ENCODE data around the gene TMBIM1. TPM values are rescaled to one million over a fixed set of nuclear protein-coding genes. Genes with fewer than 3 reads are reported as not detected.

Gene TMBIM1
- total and polyA plus RNA-seq, 9 of the 15 experiments (the other 6 are each of a cell fraction or from before 2014, with no cell fraction given), result 14.2 to 105 (median 47.0) TPM

DNA sequence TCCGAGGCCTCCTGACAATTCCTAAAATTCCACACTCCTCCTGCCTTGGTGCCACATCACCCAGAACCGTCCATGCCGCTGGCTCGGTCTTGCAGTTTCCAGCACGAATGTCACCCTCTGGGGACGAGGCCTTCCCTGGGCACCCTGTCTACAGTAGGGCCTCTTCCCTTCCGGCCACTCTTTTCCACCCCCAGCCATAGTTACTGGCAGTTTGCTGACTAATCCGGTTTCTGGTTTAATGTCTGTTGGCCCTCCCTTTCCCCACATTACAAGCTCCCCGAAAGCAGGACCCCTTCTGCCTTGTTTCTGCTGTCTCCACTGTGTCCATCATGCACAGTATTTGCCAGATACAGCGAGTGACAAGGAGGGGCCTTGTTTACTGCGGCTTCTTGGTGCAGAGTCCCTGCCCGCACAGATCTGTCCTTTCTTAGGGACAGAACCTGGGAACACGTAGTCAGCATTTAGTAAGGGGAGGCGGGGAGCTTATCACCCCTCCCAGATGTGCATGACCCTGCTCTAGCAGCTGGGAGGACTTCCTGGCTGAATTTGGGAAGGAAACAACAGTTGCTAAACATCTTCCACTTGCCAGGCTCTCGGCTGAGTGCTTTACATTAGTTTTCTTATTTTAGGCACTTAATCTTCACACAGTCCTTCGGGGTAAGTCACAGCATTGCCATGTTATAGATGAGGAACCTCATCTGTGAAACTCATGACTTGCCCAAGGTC lies 40.8 kb upstream of the TMBIM1 start (continued):
- TF ChIP-seq, protein P1, sequence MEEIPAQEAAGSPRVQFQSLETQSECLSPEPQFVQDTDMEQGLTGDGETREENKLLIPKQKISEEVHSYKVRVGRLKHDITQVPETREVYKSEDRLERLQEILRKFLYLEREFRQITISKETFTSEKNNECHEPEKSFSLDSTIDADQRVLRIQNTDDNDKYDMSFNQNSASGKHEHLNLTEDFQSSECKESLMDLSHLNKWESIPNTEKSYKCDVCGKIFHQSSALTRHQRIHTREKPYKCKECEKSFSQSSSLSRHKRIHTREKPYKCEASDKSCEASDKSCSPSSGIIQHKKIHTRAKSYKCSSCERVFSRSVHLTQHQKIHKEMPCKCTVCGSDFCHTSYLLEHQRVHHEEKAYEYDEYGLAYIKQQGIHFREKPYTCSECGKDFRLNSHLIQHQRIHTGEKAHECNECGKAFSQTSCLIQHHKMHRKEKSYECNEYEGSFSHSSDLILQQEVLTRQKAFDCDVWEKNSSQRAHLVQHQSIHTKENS (CRISPR knock-in tag; IDR thresholded peaks at IDR 0.05), result no peak
- TF ChIP-seq TBP (optimal IDR thresholded peaks at IDR 0.05; ENCODE audit: low read depth, low read length) (peak; percentile 42), ZNF224 (CRISPR knock-in tag; IDR thresholded peaks at IDR 0.05) (no peak), FOXJ3 (CRISPR knock-in tag; IDR thresholded peaks at IDR 0.05) (no peak), MAFG (tag; conservative IDR thresholded peaks at IDR 0.05) (peak; percentile 89), NELFE (IDR thresholded peaks at IDR 0.05; ENCODE audit: insufficient read depth, insufficient read length) (no peak), IRF9 (tag; IDR thresholded peaks at IDR 0.05) (peak; percentile 11; the same call in 1 of the 2 replicates), TARDBP (IDR thresholded peaks at IDR 0.05) (no peak), RBM22 (IDR thresholded peaks at IDR 0.05; ENCODE audit: low read depth, low read length, poor library complexity, severe bottlenecking) (no peak), ILF3 (IDR thresholded peaks at IDR 0.05; ENCODE audit: borderline replicate concordance) (no peak), RBM25 (IDR thresholded peaks at IDR 0.05; ENCODE audit: low read depth, low read length, severe bottlenecking) (no peak)
- TF ChIP-seq, protein P2, sequence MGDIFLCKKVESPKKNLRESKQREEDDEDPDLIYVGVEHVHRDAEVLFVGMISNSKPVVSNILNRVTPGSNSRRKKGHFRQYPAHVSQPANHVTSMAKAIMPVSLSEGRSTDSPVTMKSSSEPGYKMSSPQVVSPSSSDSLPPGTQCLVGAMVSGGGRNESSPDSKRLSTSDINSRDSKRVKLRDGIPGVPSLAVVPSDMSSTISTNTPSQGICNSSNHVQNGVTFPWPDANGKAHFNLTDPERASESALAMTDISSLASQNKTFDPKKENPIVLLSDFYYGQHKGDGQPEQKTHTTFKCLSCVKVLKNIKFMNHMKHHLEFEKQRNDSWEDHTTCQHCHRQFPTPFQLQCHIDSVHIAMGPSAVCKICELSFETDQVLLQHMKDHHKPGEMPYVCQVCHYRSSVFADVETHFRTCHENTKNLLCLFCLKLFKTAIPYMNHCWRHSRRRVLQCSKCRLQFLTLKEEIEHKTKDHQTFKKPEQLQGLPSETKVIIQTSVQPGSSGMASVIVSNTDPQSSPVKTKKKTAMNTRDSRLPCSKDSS (IDR thresholded peaks at IDR 0.05; ENCODE audit: low read depth, partially characterized antibody), result no peak
- TF ChIP-seq, protein P3, sequence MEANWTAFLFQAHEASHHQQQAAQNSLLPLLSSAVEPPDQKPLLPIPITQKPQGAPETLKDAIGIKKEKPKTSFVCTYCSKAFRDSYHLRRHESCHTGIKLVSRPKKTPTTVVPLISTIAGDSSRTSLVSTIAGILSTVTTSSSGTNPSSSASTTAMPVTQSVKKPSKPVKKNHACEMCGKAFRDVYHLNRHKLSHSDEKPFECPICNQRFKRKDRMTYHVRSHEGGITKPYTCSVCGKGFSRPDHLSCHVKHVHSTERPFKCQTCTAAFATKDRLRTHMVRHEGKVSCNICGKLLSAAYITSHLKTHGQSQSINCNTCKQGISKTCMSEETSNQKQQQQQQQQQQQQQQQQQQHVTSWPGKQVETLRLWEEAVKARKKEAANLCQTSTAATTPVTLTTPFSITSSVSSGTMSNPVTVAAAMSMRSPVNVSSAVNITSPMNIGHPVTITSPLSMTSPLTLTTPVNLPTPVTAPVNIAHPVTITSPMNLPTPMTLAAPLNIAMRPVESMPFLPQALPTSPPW (CRISPR knock-in tag; IDR thresholded peaks at IDR 0.05), result peak; percentile 87
- TF ChIP-seq, protein P4, sequence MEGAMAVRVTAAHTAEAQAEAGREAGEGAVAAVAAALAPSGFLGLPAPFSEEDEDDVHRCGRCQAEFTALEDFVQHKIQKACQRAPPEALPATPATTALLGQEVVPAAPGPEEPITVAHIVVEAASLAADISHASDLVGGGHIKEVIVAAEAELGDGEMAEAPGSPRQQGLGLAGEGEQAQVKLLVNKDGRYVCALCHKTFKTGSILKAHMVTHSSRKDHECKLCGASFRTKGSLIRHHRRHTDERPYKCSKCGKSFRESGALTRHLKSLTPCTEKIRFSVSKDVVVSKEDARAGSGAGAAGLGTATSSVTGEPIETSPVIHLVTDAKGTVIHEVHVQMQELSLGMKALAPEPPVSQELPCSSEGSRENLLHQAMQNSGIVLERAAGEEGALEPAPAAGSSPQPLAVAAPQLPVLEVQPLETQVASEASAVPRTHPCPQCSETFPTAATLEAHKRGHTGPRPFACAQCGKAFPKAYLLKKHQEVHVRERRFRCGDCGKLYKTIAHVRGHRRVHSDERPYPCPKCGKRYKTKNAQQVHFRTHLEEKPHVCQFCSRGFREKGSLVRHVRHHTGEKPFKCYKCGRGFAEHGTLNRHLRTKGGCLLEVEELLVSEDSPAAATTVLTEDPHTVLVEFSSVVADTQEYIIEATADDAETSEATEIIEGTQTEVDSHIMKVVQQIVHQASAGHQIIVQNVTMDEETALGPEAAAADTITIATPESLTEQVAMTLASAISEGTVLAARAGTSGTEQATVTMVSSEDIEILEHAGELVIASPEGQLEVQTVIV (CRISPR knock-in tag; IDR thresholded peaks at IDR 0.05; ENCODE audit: borderline replicate concordance), result no peak
- TF ChIP-seq, protein P5, sequence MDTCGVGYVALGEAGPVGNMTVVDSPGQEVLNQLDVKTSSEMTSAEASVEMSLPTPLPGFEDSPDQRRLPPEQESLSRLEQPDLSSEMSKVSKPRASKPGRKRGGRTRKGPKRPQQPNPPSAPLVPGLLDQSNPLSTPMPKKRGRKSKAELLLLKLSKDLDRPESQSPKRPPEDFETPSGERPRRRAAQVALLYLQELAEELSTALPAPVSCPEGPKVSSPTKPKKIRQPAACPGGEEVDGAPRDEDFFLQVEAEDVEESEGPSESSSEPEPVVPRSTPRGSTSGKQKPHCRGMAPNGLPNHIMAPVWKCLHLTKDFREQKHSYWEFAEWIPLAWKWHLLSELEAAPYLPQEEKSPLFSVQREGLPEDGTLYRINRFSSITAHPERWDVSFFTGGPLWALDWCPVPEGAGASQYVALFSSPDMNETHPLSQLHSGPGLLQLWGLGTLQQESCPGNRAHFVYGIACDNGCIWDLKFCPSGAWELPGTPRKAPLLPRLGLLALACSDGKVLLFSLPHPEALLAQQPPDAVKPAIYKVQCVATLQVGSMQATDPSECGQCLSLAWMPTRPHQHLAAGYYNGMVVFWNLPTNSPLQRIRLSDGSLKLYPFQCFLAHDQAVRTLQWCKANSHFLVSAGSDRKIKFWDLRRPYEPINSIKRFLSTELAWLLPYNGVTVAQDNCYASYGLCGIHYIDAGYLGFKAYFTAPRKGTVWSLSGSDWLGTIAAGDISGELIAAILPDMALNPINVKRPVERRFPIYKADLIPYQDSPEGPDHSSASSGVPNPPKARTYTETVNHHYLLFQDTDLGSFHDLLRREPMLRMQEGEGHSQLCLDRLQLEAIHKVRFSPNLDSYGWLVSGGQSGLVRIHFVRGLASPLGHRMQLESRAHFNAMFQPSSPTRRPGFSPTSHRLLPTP (IDR thresholded peaks at IDR 0.05; ENCODE audit: borderline replicate concordance, extremely low read depth, insufficient read length), result no peak
